Heart left ventricle (tissue), 13 donors: ENCODE results near the gene EVL.

Experiments
- POLR2A ChIP-seq, 2 donors: fragments of 450-650 bp; IDR thresholded peaks; one replicate each; pipeline ENCODE4 v1.6.1; 2017; ENCODE audit warnings: antibody characterized with exemption in 2 of 2, mild to moderate bottlenecking in 2 of 2, moderate library complexity in 2 of 2
- TF ChIP-seq, protein P1 (sequence below), 12 donors: fragments of 200-600 bp; sonication (generic) in 4 of 12; IDR thresholded peaks; one replicate each; pipeline versions ENCODE4 v1.5.0 to v1.8.0; 2018 to 2022; ENCODE audit warnings: antibody characterized with exemption in 12 of 12, mild to moderate bottlenecking in 5 of 12
- donor health status: ischemic (EF 13 %, LVEDD 7.1; RV severe dilation, severe dysfunction).
- donor health status: DM: no; HTN: yes; CAD: no.
- donor health status: DM: no; HTN: no; CAD: no.
- donor health status: ischemic (EF 25% LVEDD 6.9; RV normal size, moderate dysfunction).
- donor health status: ischemic (EF 25% LVEDD 5.7; RV mildly dilated, moderate dysfunction).
- donor health status: ischemic (EF 35%, LVEDD 5.7; RV mildly dilated, moderate dysfunction).
- donor health status: nonischemic (EF 11% LVEDD 7.7; RV severe dilation, severe dysfunction).
- donor health status: DM: yes; HTN: yes; CAD: no.
- donor health status: PGD.
- donor health status: ischemic (EF 29% LVEDD 5.4; RV normal size, mild dysfunction).
- donor health status: nonischemic (EF 23%, LVEDD 6.1; RV moderate dilation, normal function).

GRCh38 chr14:100037353-100037752 lies 27.9 kb upstream of the EVL start:
- TF ChIP-seq, protein P1, sequence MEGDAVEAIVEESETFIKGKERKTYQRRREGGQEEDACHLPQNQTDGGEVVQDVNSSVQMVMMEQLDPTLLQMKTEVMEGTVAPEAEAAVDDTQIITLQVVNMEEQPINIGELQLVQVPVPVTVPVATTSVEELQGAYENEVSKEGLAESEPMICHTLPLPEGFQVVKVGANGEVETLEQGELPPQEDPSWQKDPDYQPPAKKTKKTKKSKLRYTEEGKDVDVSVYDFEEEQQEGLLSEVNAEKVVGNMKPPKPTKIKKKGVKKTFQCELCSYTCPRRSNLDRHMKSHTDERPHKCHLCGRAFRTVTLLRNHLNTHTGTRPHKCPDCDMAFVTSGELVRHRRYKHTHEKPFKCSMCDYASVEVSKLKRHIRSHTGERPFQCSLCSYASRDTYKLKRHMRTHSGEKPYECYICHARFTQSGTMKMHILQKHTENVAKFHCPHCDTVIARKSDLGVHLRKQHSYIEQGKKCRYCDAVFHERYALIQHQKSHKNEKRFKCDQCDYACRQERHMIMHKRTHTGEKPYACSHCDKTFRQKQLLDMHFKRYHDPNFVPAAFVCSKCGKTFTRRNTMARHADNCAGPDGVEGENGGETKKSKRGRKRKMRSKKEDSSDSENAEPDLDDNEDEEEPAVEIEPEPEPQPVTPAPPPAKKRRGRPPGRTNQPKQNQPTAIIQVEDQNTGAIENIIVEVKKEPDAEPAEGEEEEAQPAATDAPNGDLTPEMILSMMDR (IDR thresholded peaks at IDR 0.05) = no peak
- no peak for TF ChIP-seq POLR2A (IDR thresholded peaks at IDR 0.05)
